PC-3 (cell line): ENCODE data around the gene PCDHAC2. TPM values are rescaled to one million over a fixed set of nuclear protein-coding genes. Genes with fewer than 3 reads are reported as not detected.

Source experiments
- ATAC-seq: fragments of 200-7000 bp; cut with Tn5 transposase; 2 replicates; pipeline ENCODE4 v1.9.1; 2020; ENCODE audit warnings: mild to moderate bottlenecking, moderate library complexity
- BruUV-seq: library from RNA; stranded (reverse); fragments of 400-500 nt; replicated peaks from 2 replicates; lab custom pipeline; 2021; lab: Mats Ljungman, UMichigan
- CTCF ChIA-PET: fragments of 300-600 bp; sonication (Branson Sonifier 250); formaldehyde crosslinking; loops from one replicate; lab custom pipeline; 2022; ENCODE audit warnings: antibody characterized with exemption; lab: Charles Lee
- POLR2A ChIA-PET: fragments of 300-600 bp; sonication (Branson Sonifier 250); formaldehyde crosslinking; loops from one replicate; lab custom pipeline; 2022; ENCODE audit warnings: antibody characterized with exemption; ENCODE audit not compliant: unreplicated experiment; lab: Charles Lee
- DNase-seq: peaks from one replicate; pipeline ENCODE4 v3.0.0-alpha.2; 2015
- H2AFZ ChIP-seq: fragments of 300-600 bp; sonication (generic); 2 replicates; pipeline ENCODE4 v1.6.0; 2016; ENCODE audit warnings: antibody characterized with exemption, low read length
- H3F3A ChIP-seq: fragments of 300-600 bp; sonication (generic); one replicate; pipeline ENCODE4 v1.6.0; 2017; ENCODE audit warnings: antibody characterized with exemption, low read length, control low read depth, mild to moderate bottlenecking; ENCODE audit not compliant: unreplicated experiment
- H3K27ac ChIP-seq: fragments of 300-600 bp; sonication (generic); 2 replicates; pipeline ENCODE4 v1.5.1; 2016; ENCODE audit warnings: mild to moderate bottlenecking, low read length
- H3K27me3 ChIP-seq: fragments of 300-600 bp; sonication (generic); 2 replicates; pipeline ENCODE4 v1.6.1; 2016; ENCODE audit warnings: low read length, mixed read lengths
- H3K36me3 ChIP-seq: fragments of 300-600 bp; sonication (generic); 2 replicates; pipeline ENCODE4 v1.6.1; 2016; ENCODE audit warnings: low read depth, mixed run types, low read length, mixed read lengths
- H3K4me1 ChIP-seq: fragments of 300-600 bp; sonication (generic); 2 replicates; pipeline ENCODE4 v1.5.1; 2016; ENCODE audit warnings: low read length; ENCODE audit not compliant: insufficient read depth
- H3K4me2 ChIP-seq: fragments of 300-600 bp; sonication (generic); 2 replicates; pipeline ENCODE4 v1.6.0; 2016; ENCODE audit warnings: low read length
- H3K4me3 ChIP-seq: fragments of 300-600 bp; sonication (generic); 2 replicates; pipeline ENCODE4 v1.5.1; 2016; ENCODE audit warnings: mild to moderate bottlenecking, low read length, mixed read lengths
- H3K79me2 ChIP-seq: fragments of 300-600 bp; sonication (generic); 2 replicates; pipeline ENCODE4 v1.6.1; 2017; ENCODE audit warnings: low read length, mixed read lengths
- H3K9ac ChIP-seq: fragments of 300-600 bp; sonication (generic); 2 replicates; pipeline ENCODE4 v1.6.0; 2016; ENCODE audit warnings: mild to moderate bottlenecking, low read length
- H3K9me2 ChIP-seq: fragments of 300-600 bp; sonication (generic); replicated peaks from 2 replicates; pipeline ENCODE4 v1.6.1; 2016; ENCODE audit warnings: mixed run types, low read length, mixed read lengths
- H3K9me3 ChIP-seq: fragments of 300-600 bp; sonication (generic); 2 replicates; pipeline ENCODE4 v1.6.1; 2016; ENCODE audit warnings: low read length, mixed read lengths
- H4K20me1 ChIP-seq: fragments of 300-600 bp; sonication (generic); 2 replicates; pipeline ENCODE4 v1.6.1; 2016; ENCODE audit warnings: low read length, mixed read lengths
- EZH2 ChIP-seq: fragments of 300-600 bp; sonication (generic); IDR thresholded peaks from one replicate; pipeline ENCODE4 v1.6.1; 2017; ENCODE audit warnings: antibody characterized with exemption, mild to moderate bottlenecking, low read length; ENCODE audit not compliant: unreplicated experiment
- EZH2phosphoT487 ChIP-seq: fragments of 300-600 bp; sonication (generic); IDR thresholded peaks from 2 replicates; pipeline ENCODE4 v1.6.1; 2018; ENCODE audit warnings: mild to moderate bottlenecking, antibody characterized with exemption, low read length, borderline replicate concordance
- intact Hi-C: fragments of 100-400 bp; cut with micrococcal nuclease; formaldehyde crosslinking; loops from 2 replicates; pipeline ENCODE4 v1.9.0; 2023
- total RNA-seq: library from RNA; depleted of rRNA; stranded (reverse); fragments of >200 nt; gene quantifications from 2 replicates; pipeline ENCODE4 v1.2.3, GENCODE V29; 2014
- TF ChIP-seq, protein P1 (sequence below): fragments of 300-600 bp; sonication (generic); conservative IDR thresholded peaks from 2 replicates; pipeline ENCODE4 v1.5.1; 2017; ENCODE audit warnings: antibody characterized with exemption, low read depth, mild to moderate bottlenecking, low read length

Gene PCDHAC2
- total RNA-seq, 1 experiment from 2014 or later, result 4.2 TPM

DNA sequence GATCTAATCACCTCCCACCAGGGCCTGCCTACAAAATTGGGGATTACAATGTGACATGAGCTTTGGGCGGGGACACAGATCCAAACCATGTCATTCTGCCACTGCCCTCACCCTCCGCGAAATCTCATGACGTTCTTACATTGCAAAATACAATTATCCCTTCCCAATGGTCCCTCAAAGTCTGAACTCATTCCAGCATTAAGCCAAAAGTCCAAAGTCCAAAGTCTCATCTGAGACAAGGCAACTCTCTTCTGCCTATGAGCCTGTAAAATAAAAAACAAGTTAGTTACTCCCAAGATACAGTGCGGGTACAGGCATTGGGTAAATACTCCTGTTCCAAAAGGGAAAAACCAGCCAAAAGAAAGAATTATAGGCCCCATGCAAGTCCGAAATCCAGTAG is 14.6 kb upstream of the PCDHAC2 start:
- no peaks in the 10 kb centered on the region for H3K27me3 ChIP-seq
- no peaks in the 10 kb centered on the region for H3K9me2 ChIP-seq
- H4K20me1 ChIP-seq, result no peaks in the 10 kb centered on the region
- no peak overlapping the region for H3K4me3 ChIP-seq
- ATAC-seq, result no peak
- DNase-seq, result no peak
- H2AFZ ChIP-seq, result no peak overlapping the region
- H3K9me3 ChIP-seq, result no peaks in the 10 kb centered on the region
- H3F3A ChIP-seq, result no peaks in the 10 kb centered on the region
- BruUV-seq, result no TSS peak
- H3K4me2 ChIP-seq, result no peak overlapping the region
- H3K9ac ChIP-seq, result no peak overlapping the region
- intact Hi-C loops, result no loop called here
- no peak for TF ChIP-seq EZH2
- no peak for TF ChIP-seq EZH2phosphoT487
- TF ChIP-seq, protein P1, sequence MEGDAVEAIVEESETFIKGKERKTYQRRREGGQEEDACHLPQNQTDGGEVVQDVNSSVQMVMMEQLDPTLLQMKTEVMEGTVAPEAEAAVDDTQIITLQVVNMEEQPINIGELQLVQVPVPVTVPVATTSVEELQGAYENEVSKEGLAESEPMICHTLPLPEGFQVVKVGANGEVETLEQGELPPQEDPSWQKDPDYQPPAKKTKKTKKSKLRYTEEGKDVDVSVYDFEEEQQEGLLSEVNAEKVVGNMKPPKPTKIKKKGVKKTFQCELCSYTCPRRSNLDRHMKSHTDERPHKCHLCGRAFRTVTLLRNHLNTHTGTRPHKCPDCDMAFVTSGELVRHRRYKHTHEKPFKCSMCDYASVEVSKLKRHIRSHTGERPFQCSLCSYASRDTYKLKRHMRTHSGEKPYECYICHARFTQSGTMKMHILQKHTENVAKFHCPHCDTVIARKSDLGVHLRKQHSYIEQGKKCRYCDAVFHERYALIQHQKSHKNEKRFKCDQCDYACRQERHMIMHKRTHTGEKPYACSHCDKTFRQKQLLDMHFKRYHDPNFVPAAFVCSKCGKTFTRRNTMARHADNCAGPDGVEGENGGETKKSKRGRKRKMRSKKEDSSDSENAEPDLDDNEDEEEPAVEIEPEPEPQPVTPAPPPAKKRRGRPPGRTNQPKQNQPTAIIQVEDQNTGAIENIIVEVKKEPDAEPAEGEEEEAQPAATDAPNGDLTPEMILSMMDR, result no peak
- H3K79me2 ChIP-seq, result no peaks in the 10 kb centered on the region
- no peaks in the 10 kb centered on the region for H3K36me3 ChIP-seq
- ChIA-PET CTCF (no interaction called here), POLR2A (no interaction called here)
- peaks cover 7% of the 10 kb centered on the region; the same call in 1 of the 2 replicates for H3K4me1 ChIP-seq
- no peak overlapping the region for H3K27ac ChIP-seq

DNA sequence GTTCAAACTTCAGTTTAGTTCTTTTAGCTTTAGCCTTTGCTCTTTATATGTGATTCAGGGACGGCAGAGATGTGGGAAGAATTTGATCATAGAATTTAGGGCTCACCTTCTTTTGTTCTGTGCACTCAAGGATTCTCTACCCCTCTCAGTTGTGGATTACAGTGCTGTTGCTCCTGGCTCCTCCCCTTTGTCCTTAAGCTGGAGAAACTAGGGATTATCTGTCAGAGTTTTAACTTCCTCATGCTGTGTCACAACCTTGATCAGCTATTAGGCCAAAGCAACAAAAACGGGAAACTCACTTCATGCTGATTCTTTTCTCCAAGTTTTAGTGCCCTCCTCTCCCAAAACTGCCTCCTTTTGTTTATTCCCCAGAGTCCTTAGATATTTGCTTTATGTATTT is 13.0 kb upstream of the PCDHAC2 start:
- H3K4me2 ChIP-seq, result no peak overlapping the region
- ATAC-seq (no peak), DNase-seq (no peak)
- no peaks in the 10 kb centered on the region for H3K79me2 ChIP-seq
- TF ChIP-seq, protein P1, result no peak
- no peak for TF ChIP-seq EZH2phosphoT487
- H3K9ac ChIP-seq, result no peak overlapping the region
- H3K36me3 ChIP-seq, result no peaks in the 10 kb centered on the region
- ChIA-PET POLR2A (no interaction called here), CTCF (no interaction called here)
- no peaks in the 10 kb centered on the region for H3K27me3 ChIP-seq
- no peaks in the 10 kb centered on the region for H4K20me1 ChIP-seq
- no peak overlapping the region for H3K27ac ChIP-seq
- no peaks in the 10 kb centered on the region for H3K9me3 ChIP-seq
- no peaks in the 10 kb centered on the region for H3K4me1 ChIP-seq
- intact Hi-C loops, result no loop called here
- no TSS peak for BruUV-seq
- H3K4me3 ChIP-seq, result no peak overlapping the region
- no peak overlapping the region for H2AFZ ChIP-seq
- H3F3A ChIP-seq, result no peaks in the 10 kb centered on the region
- no peaks in the 10 kb centered on the region for H3K9me2 ChIP-seq

DNA sequence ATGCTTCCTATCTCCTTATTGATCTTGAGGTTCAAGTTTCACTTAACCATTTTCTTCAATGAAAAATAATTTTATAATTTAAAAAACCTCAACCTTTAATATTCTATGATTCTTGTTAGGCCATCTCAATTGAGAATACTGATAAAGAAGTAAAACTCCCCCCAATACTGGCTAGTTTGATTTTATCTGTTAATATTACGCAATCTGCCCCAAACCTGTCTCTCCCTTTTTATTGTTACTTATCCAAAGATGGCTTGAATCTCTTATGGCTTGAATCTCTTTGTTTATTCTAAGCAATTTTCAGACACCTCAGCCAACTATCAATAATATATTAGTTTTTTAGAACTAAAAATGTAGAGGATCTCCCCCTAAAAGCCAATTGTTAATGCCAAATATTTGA is 4.1 kb upstream of the PCDHAC2 start:
- CTCF ChIA-PET, result no interaction called here
- POLR2A ChIA-PET, result no interaction called here
- Histone ChIP-seq H3K9me3 (no peaks in the 10 kb centered on the region), H3K79me2 (peaks cover 4% of the 10 kb centered on the region; the same call in 1 of the 2 replicates), H4K20me1 (no peaks in the 10 kb centered on the region), H3K4me2 (no peak overlapping the region), H3F3A (no peaks in the 10 kb centered on the region), H2AFZ (no peak overlapping the region), H3K9me2 (no peaks in the 10 kb centered on the region), H3K36me3 (no peaks in the 10 kb centered on the region), H3K9ac (no peak overlapping the region), H3K27ac (no peak overlapping the region), H3K4me1 (peaks cover 10% of the 10 kb centered on the region; the same call in 1 of the 2 replicates), H3K4me3 (no peak overlapping the region), H3K27me3 (no peaks in the 10 kb centered on the region)
- TF ChIP-seq EZH2phosphoT487, result no peak
- no peak for TF ChIP-seq EZH2
- TF ChIP-seq, protein P1, result no peak
- intact Hi-C loops, result no loop called here
- ATAC-seq (no peak), DNase-seq (no peak)
- no TSS peak for BruUV-seq
